ENCODE measurements around the gene SMIM10.

The SMIM10 gene

GRCh38 chrX:134999469-134999868, 8.7 kb downstream of the SMIM10 start:
- TF ChIP-seq FOXP2 (optimal IDR thresholded peaks at IDR 0.05; ENCODE audit: borderline replicate concordance, extremely low read depth, extremely low read length, insufficient read depth) (no peak), SIN3A (IDR thresholded peaks at IDR 0.05; ENCODE audit: borderline replicate concordance, insufficient read depth, low read length) (no peak), POLR2AphosphoS5 (IDR thresholded peaks at IDR 0.05; ENCODE audit: low read depth, low read length) (no peak), TAF1 (IDR thresholded peaks at IDR 0.05; ENCODE audit: borderline replicate concordance, insufficient read depth, low read length) (no peak), REST (IDR thresholded peaks at IDR 0.05; ENCODE audit: insufficient read depth in 1 of 2, low read depth in 2 of 2, low read length in 2 of 2) (no peak)

GRCh38 chrX:135000516-135000915, 9.7 kb downstream of the SMIM10 start:
- TF ChIP-seq TAF1 (IDR thresholded peaks at IDR 0.05; ENCODE audit: borderline replicate concordance, insufficient read depth, low read length) (no peak), FOXP2 (optimal IDR thresholded peaks at IDR 0.05; ENCODE audit: borderline replicate concordance, extremely low read depth, extremely low read length, insufficient read depth) (no peak), REST (IDR thresholded peaks at IDR 0.05; ENCODE audit: insufficient read depth in 1 of 2, low read depth in 2 of 2, low read length in 2 of 2) (no peak), POLR2AphosphoS5 (IDR thresholded peaks at IDR 0.05; ENCODE audit: low read depth, low read length) (no peak), SIN3A (IDR thresholded peaks at IDR 0.05; ENCODE audit: borderline replicate concordance, insufficient read depth, low read length) (no peak)

GRCh38 chrX:135003876-135004623, 13.3 kb downstream of the SMIM10 start:
- no peak for TF ChIP-seq REST (IDR thresholded peaks at IDR 0.05; ENCODE audit: insufficient read depth in 1 of 2, low read depth in 2 of 2, low read length in 2 of 2)
- TF ChIP-seq POLR2AphosphoS5 (IDR thresholded peaks at IDR 0.05; ENCODE audit: low read depth, low read length) = 0 out of 2 replicates have a peak, but pooled peaks have one; percentile 21

- TF ChIP-seq POLR2AphosphoS5 (IDR thresholded peaks at IDR 0.05; ENCODE audit: low read depth, low read length) = no peak
- TF ChIP-seq SIN3A (IDR thresholded peaks at IDR 0.05; ENCODE audit: borderline replicate concordance, insufficient read depth, low read length) = no peak
- TF ChIP-seq TAF1 (IDR thresholded peaks at IDR 0.05; ENCODE audit: borderline replicate concordance, insufficient read depth, low read length) = no peak
- TF ChIP-seq REST (IDR thresholded peaks at IDR 0.05; ENCODE audit: insufficient read depth in 1 of 2, low read depth in 2 of 2, low read length in 2 of 2) = no peak
- TF ChIP-seq FOXP2 (optimal IDR thresholded peaks at IDR 0.05; ENCODE audit: borderline replicate concordance, extremely low read depth, extremely low read length, insufficient read depth) = no peak
Observed at GRCh38 chrX:135006187-135006586, 15.4 kb downstream of the SMIM10 start.
